Naive thymus-derived CD8-positive, alpha-beta T cell (primary cell): ENCODE results near the gene IL2RA. TPM values are rescaled to one million over a fixed set of nuclear protein-coding genes. Genes with fewer than 3 reads are reported as not detected.
"Not testable (repeated sequence)": the region's sequence is repeated elsewhere in the genome, so short reads cannot be mapped to it uniquely, and the experiment has no call there.

ENCODE experiments used
- ATAC-seq, 2 donors: fragments of 150-1000 bp; cut with Tn5 transposase in 1 of 2; sonication (Bioruptor Pico), chemical (Tn5 transposase) in 1 of 2; 1 replicate in 1 of 2; 2 replicates in 1 of 2; pipeline ENCODE4 v1.10.0; 2021; ENCODE audit warnings: mild to moderate bottlenecking in 2 of 2, moderate library complexity in 2 of 2
- POLR2A ChIA-PET: fragments of 350-600 bp; sonication (Branson Sonifier 250); formaldehyde crosslinking; loops from one replicate; lab custom pipeline; 2021; ENCODE audit warnings: antibody characterized with exemption; lab: Charles Lee
- DNase-seq, 10 donors: peaks; one replicate each; pipeline versions ENCODE4 v3.0.0 to v3.0.0-alpha.2; 2020 to 2022
- H3K27ac Mint-ChIP-seq, 10 donors: one replicate each; pipeline ENCODE4 v1.8.0; 2020 to 2022; ENCODE audit warnings: mild to moderate bottlenecking in 10 of 10, mixed read lengths in 10 of 10, moderate library complexity in 4 of 10, inconsistent platforms in 1 of 10
- H3K27me3 Mint-ChIP-seq, 5 donors: one replicate each; pipeline ENCODE4 v1.8.0; 2021 to 2022; ENCODE audit warnings: mixed read lengths in 5 of 5
- H3K36me3 Mint-ChIP-seq, 3 donors: one replicate each; pipeline ENCODE4 v1.8.0; 2020 to 2022; ENCODE audit warnings: mixed read lengths in 3 of 3, mild to moderate bottlenecking in 2 of 3, inconsistent platforms in 1 of 3
- H3K4me1 Mint-ChIP-seq, 4 donors: one replicate each; pipeline ENCODE4 v1.8.0; 2021 to 2022; ENCODE audit warnings: mixed read lengths in 4 of 4
- H3K4me3 Mint-ChIP-seq, 10 donors: one replicate each; pipeline ENCODE4 v1.8.0; 2020 to 2022; ENCODE audit warnings: mild to moderate bottlenecking in 10 of 10, mixed read lengths in 10 of 10, moderate library complexity in 6 of 10, inconsistent platforms in 1 of 10
- H3K9me3 Mint-ChIP-seq, 9 donors: one replicate each; pipeline ENCODE4 v1.8.0; 2020 to 2022; ENCODE audit warnings: mixed read lengths in 9 of 9, mild to moderate bottlenecking in 3 of 9, inconsistent platforms in 1 of 9, moderate library complexity in 1 of 9
- polyA plus RNA-seq, 3 donors: library from polyadenylated mRNA; unstranded; fragments of 300-500 nt; fragmentation: Illumina TruSeq; gene quantifications; one replicate each; pipeline ENCODE4 v1.2.3, GENCODE V29; 2021
- total RNA-seq, 8 experiments: library from RNA in 2 of 8; stranded (reverse) in 2 of 8; gene quantifications; one replicate each; pipeline ENCODE4 v1.2.3 and lab custom pipeline; 2021 to 2026

Gene IL2RA
- total RNA-seq (1 to 10 TPM; 1.0 to 1.4 TPM), polyA plus RNA-seq (under 1 TPM; 0.07 to 0.25 (median 0.16) TPM), total RNA-seq (lab: John Stamatoyannopoulos, UW) (0.86 to 1,099 (median 3.9) reads per million in 6 experiments)

GRCh38 chr10:6062101-6062771 is at the start of gene IL2RA:
Gene IL2RA, minus strand, starts transcription at chr10:6062367. Its CDS starts 216 bp downstream, at chr10:6062151.
- peak in 8 of 10 donors; percentile 45 to 77 (median 58) for DNase-seq
- H3K27ac Mint-ChIP-seq, result peak within 1 kb of the TSS; percentile 17 to 88 (median 67)
- no peaks in the 10 kb centered on the region for H3K36me3 Mint-ChIP-seq
- H3K9me3 Mint-ChIP-seq, result no peaks in the 10 kb centered on the region
- POLR2A ChIA-PET, result interaction anchor here (0.6 to 2.4 kb wide), 7 partner anchors 9 to 340 kb away, joined by 3 to 19 read pairs (median 4); no protein-coding TSS in a partner anchor
- peak within 1 kb of the TSS; percentile 60 to 86 (median 80) for H3K4me3 Mint-ChIP-seq
- peaks cover 18 to 70% (median 39%) of the 10 kb centered on the region in 4 donors for H3K4me1 Mint-ChIP-seq
- peak; percentile 95 for ATAC-seq
- no peaks in the 10 kb centered on the region for H3K27me3 Mint-ChIP-seq

GRCh38 chr10:6110136-6110535 is 48.0 kb upstream of the IL2RA start:
- DNase-seq (no peak), ATAC-seq (no peak)
- H3K9me3 Mint-ChIP-seq, result no peaks in the 10 kb centered on the region
- POLR2A ChIA-PET, result interaction anchor here (0.8 kb wide), 1 partner anchor 90 kb away, joined by 3 read pairs; no protein-coding TSS in a partner anchor
- H3K27ac Mint-ChIP-seq, result peak overlapping the region in 3 of 10 donors; percentile 4 to 85 (median 17)
- H3K36me3 Mint-ChIP-seq, result peaks cover 8 to 94% (median 31%) of the 10 kb centered on the region in 3 donors
- H3K4me1 Mint-ChIP-seq, result peaks cover 10 to 24% (median 16%) of the 10 kb centered on the region in 4 donors
- H3K27me3 Mint-ChIP-seq, result no peaks in the 10 kb centered on the region
- H3K4me3 Mint-ChIP-seq, result peak overlapping the region in 1 of 10 donors; percentile 15

GRCh38 chr10:6109444-6109775 is 47.2 kb upstream of the IL2RA start:
- POLR2A ChIA-PET, result interaction anchor here (0.8 kb wide), 1 partner anchor 91 kb away, joined by 3 read pairs; no protein-coding TSS in a partner anchor
- ATAC-seq (no peak), DNase-seq (no peak)
- Mint-ChIP-seq H3K9me3 (no peaks in the 10 kb centered on the region), H3K4me3 (no peak overlapping the region), H3K27ac (peak overlapping the region in 3 of 10 donors; percentile 4 to 68 (median 44)), H3K36me3 (peaks cover 8 to 94% (median 30%) of the 10 kb centered on the region in 3 donors), H3K27me3 (no peaks in the 10 kb centered on the region), H3K4me1 (peaks cover 12 to 24% (median 16%) of the 10 kb centered on the region in 4 donors)

GRCh38 chr10:6108631-6109443 is 46.7 kb upstream of the IL2RA start:
- POLR2A ChIA-PET, result interaction anchor here (0.6 to 1.2 kb wide), 2 partner anchors 43 to 302 kb away, joined by 3 to 4 read pairs; no protein-coding TSS in a partner anchor
- H3K9me3 Mint-ChIP-seq, result no peaks in the 10 kb centered on the region
- DNase-seq (peak in 7 of 10 donors; percentile 8 to 67 (median 64)), ATAC-seq (peak; percentile 59 to 80)
- no peaks in the 10 kb centered on the region for H3K27me3 Mint-ChIP-seq
- peaks cover 13 to 25% (median 18%) of the 10 kb centered on the region in 4 donors for H3K4me1 Mint-ChIP-seq
- H3K4me3 Mint-ChIP-seq, result no peak overlapping the region
- peaks cover 6 to 94% (median 24%) of the 10 kb centered on the region in 3 donors for H3K36me3 Mint-ChIP-seq
- H3K27ac Mint-ChIP-seq, result peak overlapping the region in 9 of 10 donors; percentile 44 to 89 (median 73)

GRCh38 chr10:6108072-6108471 is 45.9 kb upstream of the IL2RA start:
- H3K4me3 Mint-ChIP-seq, result no peak overlapping the region
- H3K36me3 Mint-ChIP-seq, result peaks cover 3 to 91% (median 22%) of the 10 kb centered on the region in 3 donors
- ATAC-seq (no peak), DNase-seq (no peak)
- peak overlapping the region in 4 of 10 donors; percentile 63 to 86 (median 68) for H3K27ac Mint-ChIP-seq
- no peaks in the 10 kb centered on the region for H3K9me3 Mint-ChIP-seq
- H3K27me3 Mint-ChIP-seq, result no peaks in the 10 kb centered on the region
- POLR2A ChIA-PET, result interaction anchor here (0.6 to 1.2 kb wide), 2 partner anchors 44 to 303 kb away, joined by 3 to 4 read pairs; no protein-coding TSS in a partner anchor
- peaks cover 15 to 26% (median 18%) of the 10 kb centered on the region in 4 donors for H3K4me1 Mint-ChIP-seq

- Mint-ChIP-seq H3K36me3 (peaks cover 3 to 91% (median 21%) of the 10 kb centered on the region in 3 donors), H3K27ac (peak overlapping the region in 2 of 10 donors; percentile 20 to 63), H3K4me1 (peaks cover 15 to 26% (median 19%) of the 10 kb centered on the region in 4 donors)
- not testable (repeated sequence) for DNase-seq, ATAC-seq, H3K27me3 Mint-ChIP-seq, H3K4me3 Mint-ChIP-seq, H3K9me3 Mint-ChIP-seq
- POLR2A ChIA-PET, result interaction anchor here (1.2 kb wide), 1 partner anchor 44 kb away, joined by 3 read pairs; no protein-coding TSS in a partner anchor
These were observed 45.4 kb upstream of the IL2RA start for GRCh38 chr10:6107616-6108015.

GRCh38 chr10:6103591-6103990 is 41.4 kb upstream of the IL2RA start:
- ATAC-seq (no peak), DNase-seq (no peak)
- H3K36me3 Mint-ChIP-seq, result peaks cover 0 to 90% (median 0%) of the 10 kb centered on the region in 3 donors
- no peaks in the 10 kb centered on the region for H3K27me3 Mint-ChIP-seq
- peak overlapping the region in 4 of 10 donors; percentile 45 to 85 (median 60) for H3K27ac Mint-ChIP-seq
- no peaks in the 10 kb centered on the region for H3K9me3 Mint-ChIP-seq
- H3K4me3 Mint-ChIP-seq, result no peak overlapping the region
- H3K4me1 Mint-ChIP-seq, result peaks cover 12 to 18% (median 13%) of the 10 kb centered on the region in 4 donors
- POLR2A ChIA-PET, result no interaction called here

- H3K4me1 Mint-ChIP-seq, result peaks cover 10 to 20% (median 18%) of the 10 kb centered on the region in 4 donors
- no peak for DNase-seq
- no peak overlapping the region for H3K4me3 Mint-ChIP-seq
- peak overlapping the region in 6 of 10 donors; percentile 2 to 75 (median 28) for H3K27ac Mint-ChIP-seq
- peaks cover 6 to 90% (median 8%) of the 10 kb centered on the region in 3 donors for H3K36me3 Mint-ChIP-seq
- no peaks in the 10 kb centered on the region for H3K9me3 Mint-ChIP-seq
- H3K27me3 Mint-ChIP-seq, result no peaks in the 10 kb centered on the region
- POLR2A ChIA-PET, result no interaction called here
- ATAC-seq, result no peak
These were observed 40.0 kb upstream of the IL2RA start for GRCh38 chr10:6102128-6102527.

GRCh38 chr10:6101181-6101580 is 39.0 kb upstream of the IL2RA start:
- no peaks in the 10 kb centered on the region for H3K9me3 Mint-ChIP-seq
- H3K36me3 Mint-ChIP-seq, result peaks cover 6 to 86% (median 10%) of the 10 kb centered on the region in 3 donors
- peaks cover 13 to 23% (median 23%) of the 10 kb centered on the region in 4 donors for H3K4me1 Mint-ChIP-seq
- ATAC-seq (no peak), DNase-seq (no peak)
- peak overlapping the region in 1 of 10 donors; percentile 21 for H3K27ac Mint-ChIP-seq
- H3K27me3 Mint-ChIP-seq, result no peaks in the 10 kb centered on the region
- POLR2A ChIA-PET, result no interaction called here
- H3K4me3 Mint-ChIP-seq, result no peak overlapping the region

GRCh38 chr10:6100370-6100769 is 38.2 kb upstream of the IL2RA start:
- H3K4me1 Mint-ChIP-seq, result peaks cover 15 to 31% (median 28%) of the 10 kb centered on the region in 4 donors
- no peak for DNase-seq
- H3K4me3 Mint-ChIP-seq, result no peak overlapping the region
- ATAC-seq, result no peak
- H3K27me3 Mint-ChIP-seq, result no peaks in the 10 kb centered on the region
- peaks cover 6 to 79% (median 10%) of the 10 kb centered on the region in 3 donors for H3K36me3 Mint-ChIP-seq
- no peaks in the 10 kb centered on the region for H3K9me3 Mint-ChIP-seq
- POLR2A ChIA-PET, result no interaction called here
- H3K27ac Mint-ChIP-seq, result peak overlapping the region in 6 of 10 donors; percentile 37 to 74 (median 54)

GRCh38 chr10:6098156-6098555 is 36.0 kb upstream of the IL2RA start:
- Mint-ChIP-seq H3K9me3 (no peaks in the 10 kb centered on the region), H3K4me3 (no peak overlapping the region), H3K4me1 (peaks cover 19 to 46% (median 44%) of the 10 kb centered on the region in 4 donors), H3K36me3 (peaks cover 6 to 68% (median 10%) of the 10 kb centered on the region in 3 donors), H3K27me3 (no peaks in the 10 kb centered on the region), H3K27ac (peak overlapping the region in 4 of 10 donors; percentile 21 to 61 (median 50))
- POLR2A ChIA-PET, result no interaction called here
- ATAC-seq (no peak), DNase-seq (no peak)

GRCh38 chr10:6097063-6097462 is 34.9 kb upstream of the IL2RA start:
- Mint-ChIP-seq H3K9me3 (no peaks in the 10 kb centered on the region), H3K27ac (peak overlapping the region in 1 of 10 donors; percentile 46), H3K27me3 (no peaks in the 10 kb centered on the region), H3K4me3 (peak overlapping the region in 1 of 10 donors; percentile 3), H3K36me3 (peaks cover 6 to 62% (median 10%) of the 10 kb centered on the region in 3 donors), H3K4me1 (peaks cover 25 to 54% (median 51%) of the 10 kb centered on the region in 4 donors)
- ATAC-seq, result no peak
- DNase-seq, result no peak
- POLR2A ChIA-PET, result no interaction called here
